Right cardiac atrium (tissue), 5 donors: Measurements from ENCODE around the gene PRKAA2. TPM values are rescaled to one million over a fixed set of nuclear protein-coding genes. Genes with fewer than 3 reads are reported as not detected.

ENCODE experiments used
- ATAC-seq, 2 donors: fragments of 200-7000 bp; cut with Tn5 transposase; one replicate each; pipeline versions ENCODE4 v1.8.0 to v1.9.1; 2020; ENCODE audit warnings: moderate library complexity in 2 of 2, mild to moderate bottlenecking in 1 of 2
- DNase-seq, 3 donors: peaks; one replicate each; pipeline ENCODE4 v3.0.0-alpha.2; 2020
- H3K27ac ChIP-seq: one replicate; pipeline ENCODE4 v1.5.1; 2013; ENCODE audit warnings: mild to moderate bottlenecking, low read length, control low read depth, moderate library complexity
- H3K27me3 ChIP-seq: one replicate; pipeline ENCODE4 v1.6.1; 2013; ENCODE audit not compliant: control insufficient read depth, insufficient read depth
- H3K4me1 ChIP-seq: one replicate; pipeline ENCODE4 v1.6.1; 2013; ENCODE audit warnings: low read length; ENCODE audit not compliant: control insufficient read depth, insufficient read depth
- H3K4me3 ChIP-seq: one replicate; pipeline ENCODE4 v1.5.1; 2013; ENCODE audit warnings: low read length, control low read depth
- H3K9me3 ChIP-seq: one replicate; pipeline ENCODE4 v1.6.1; 2013; ENCODE audit warnings: low read length; ENCODE audit not compliant: control insufficient read depth
- WGBS: extraction: QIAGEN DNeasy Blood & Tissue Kit; methylation state at CpG from one replicate; pipeline ENCODE4 v1.1.7; 2013; 5-methylcytosine and 5-hydroxymethylcytosine counted together
- intact Hi-C, 4 donors: fragments of 100-400 bp; cut with DNase I; formaldehyde crosslinking; loops; one replicate each; pipeline versions ENCODE4 v1.11.0 to v1.14.0; 2022 to 2023
- polyA plus RNA-seq: library from polyadenylated mRNA; stranded (reverse); fragments of 200-250 nt; gene quantifications from one replicate; pipeline ENCODE4 v1.2.3, GENCODE V29; 2013
- total RNA-seq, 4 donors: library from RNA; stranded (reverse); fragmentation: NEBNext Ultra II Directional; extraction: Animal tissue kit (Norgen Biotek cat#: 25700); gene quantifications; one replicate each; pipeline ENCODE4 v1.2.1, GENCODE V29; 2021
- donor health status: healthy with polysubstance abuse.
- donor health status: DM: no; HTN: yes; CAD: no.
- donor health status: DM: no; HTN: no; CAD: no.
- donor health status: DM: no; HTN: yes; CAD: no; lungs with severe emphysema.
- donor health status: DM: yes; HTN: yes; CAD: no.

PRKAA2 gene
- total and polyA plus RNA-seq, 5 donors: 19.8 to 91.7 (median 67.7) TPM

- H3K4me3 ChIP-seq: peak overlapping the region; percentile 10
- H3K27me3 ChIP-seq: no peaks in the 10 kb centered on the region
- 36% methylated on average over 1 of the region's 1 CpG for WGBS
- H3K4me1 ChIP-seq: no peaks in the 10 kb centered on the region
- no peaks in the 10 kb centered on the region for H3K9me3 ChIP-seq
- intact Hi-C loops: no loop called here
- no peak overlapping the region for H3K27ac ChIP-seq
- no peak for DNase-seq
- ATAC-seq: peak in 1 of 2 donors; percentile 59
Observed at GRCh38 chr1:56654126-56654923, 9.2 kb downstream of the PRKAA2 start.

- H3K4me3 ChIP-seq: no peak overlapping the region
- DNase-seq: no peak
- no peak for ATAC-seq
- H3K27ac ChIP-seq: no peak overlapping the region
- H3K27me3 ChIP-seq: no peaks in the 10 kb centered on the region
- WGBS: 89% methylated on average over 1 of the region's 1 CpG
- no peaks in the 10 kb centered on the region for H3K9me3 ChIP-seq
- intact Hi-C loops: no loop called here
- peaks cover 1% of the 10 kb centered on the region for H3K4me1 ChIP-seq
Observed at GRCh38 chr1:56655991-56656613, 11.0 kb downstream of the PRKAA2 start.

- ATAC-seq (peak in 1 of 2 donors; percentile 44), DNase-seq (no peak)
- Histone ChIP-seq H3K9me3 (no peaks in the 10 kb centered on the region), H3K27me3 (no peaks in the 10 kb centered on the region), H3K27ac (peak overlapping the region; percentile 13), H3K4me1 (peaks cover 3% of the 10 kb centered on the region), H3K4me3 (no peak overlapping the region)
- 63% methylated on average over 4 of the region's 4 CpGs for WGBS
- intact Hi-C loops: no loop called here
Observed at GRCh38 chr1:56658254-56658653, 13.1 kb downstream of the PRKAA2 start.

- intact Hi-C loops: no loop called here
- no peak overlapping the region for H3K4me3 ChIP-seq
- no peaks in the 10 kb centered on the region for H3K9me3 ChIP-seq
- peaks cover 4% of the 10 kb centered on the region for H3K4me1 ChIP-seq
- WGBS: 23% methylated on average over 1 of the region's 1 CpG
- H3K27me3 ChIP-seq: no peaks in the 10 kb centered on the region
- DNase-seq: no peak
- no peak overlapping the region for H3K27ac ChIP-seq
- ATAC-seq: no peak
Observed at GRCh38 chr1:56660293-56660692, 15.2 kb downstream of the PRKAA2 start.

- no peak for DNase-seq
- no peak overlapping the region for H3K27ac ChIP-seq
- WGBS: 88% methylated on average over 3 of the region's 3 CpGs
- no peaks in the 10 kb centered on the region for H3K27me3 ChIP-seq
- no peak overlapping the region for H3K4me3 ChIP-seq
- ATAC-seq: no peak
- intact Hi-C loops: no loop called here
- H3K4me1 ChIP-seq: peaks cover 4% of the 10 kb centered on the region
- no peaks in the 10 kb centered on the region for H3K9me3 ChIP-seq
Observed at GRCh38 chr1:56663846-56664245, 18.7 kb downstream of the PRKAA2 start.

GRCh38 chr1:56665384-56665783 is 20.3 kb downstream of the PRKAA2 start:
- Histone ChIP-seq H3K4me1 (peaks cover 4% of the 10 kb centered on the region), H3K27me3 (no peaks in the 10 kb centered on the region), H3K9me3 (no peaks in the 10 kb centered on the region), H3K4me3 (no peak overlapping the region), H3K27ac (no peak overlapping the region)
- DNase-seq: no peak
- intact Hi-C loops: no loop called here
- ATAC-seq: no peak
- WGBS: 83% methylated on average over 1 of the region's 1 CpG

GRCh38 chr1:56666112-56666608 is 21.0 kb downstream of the PRKAA2 start:
- Histone ChIP-seq H3K4me3 (no peak overlapping the region), H3K4me1 (peaks cover 2% of the 10 kb centered on the region), H3K27ac (no peak overlapping the region), H3K27me3 (no peaks in the 10 kb centered on the region), H3K9me3 (no peaks in the 10 kb centered on the region)
- intact Hi-C loops: no loop called here
- DNase-seq (no peak), ATAC-seq (no peak)
- 61% methylated on average over 3 of the region's 3 CpGs for WGBS

- DNase-seq (no peak), ATAC-seq (no peak)
- H3K4me1 ChIP-seq: no peaks in the 10 kb centered on the region
- WGBS: 47% methylated on average over 2 of the region's 2 CpGs
- H3K9me3 ChIP-seq: no peaks in the 10 kb centered on the region
- no peaks in the 10 kb centered on the region for H3K27me3 ChIP-seq
- no peak overlapping the region for H3K4me3 ChIP-seq
- intact Hi-C loops: no loop called here
- no peak overlapping the region for H3K27ac ChIP-seq
Observed at GRCh38 chr1:56670350-56670749, 25.2 kb downstream of the PRKAA2 start.

- intact Hi-C loops: no loop called here
- ATAC-seq: no peak
Observed at GRCh38 chr1:56671085-56671484, 26.0 kb downstream of the PRKAA2 start.

GRCh38 chr1:56671542-56671941 is 26.4 kb downstream of the PRKAA2 start:
- Histone ChIP-seq H3K9me3 (no peaks in the 10 kb centered on the region), H3K27me3 (no peaks in the 10 kb centered on the region), H3K4me3 (no peak overlapping the region), H3K4me1 (no peaks in the 10 kb centered on the region), H3K27ac (no peak overlapping the region)
- intact Hi-C loops: no loop called here
- WGBS: 84% methylated on average over 2 of the region's 2 CpGs
- ATAC-seq (no peak), DNase-seq (no peak)

More at GRCh38 chr1:56671085-56671484, 26.0 kb downstream of the PRKAA2 start:
- no peak overlapping the region for H3K4me3 ChIP-seq
- no peak for DNase-seq
- no peaks in the 10 kb centered on the region for H3K27me3 ChIP-seq
- WGBS: 93% methylated on average over 4 of the region's 4 CpGs
- no peaks in the 10 kb centered on the region for H3K4me1 ChIP-seq
- no peaks in the 10 kb centered on the region for H3K9me3 ChIP-seq
- H3K27ac ChIP-seq: no peak overlapping the region

GRCh38 chr1:56672579-56672978 is 27.5 kb downstream of the PRKAA2 start:
- intact Hi-C loops: no loop called here

More at GRCh38 chr1:56672579-56672978, 27.5 kb downstream of the PRKAA2 start:
- Histone ChIP-seq H3K4me1 (no peaks in the 10 kb centered on the region), H3K9me3 (no peaks in the 10 kb centered on the region), H3K27me3 (no peaks in the 10 kb centered on the region), H3K27ac (no peak overlapping the region), H3K4me3 (no peak overlapping the region)
- ATAC-seq (no peak), DNase-seq (no peak)
- WGBS: 0% methylated on average over 1 of the region's 1 CpG
